Heart right ventricle (tissue), 16 donors: ENCODE measurements around the gene RPL26. TPM values are rescaled to one million over a fixed set of nuclear protein-coding genes. Genes with fewer than 3 reads are reported as not detected.

Experiments used
- ATAC-seq, 8 donors: fragments of 200-7000 bp; cut with Tn5 transposase; one replicate each; pipeline ENCODE4 v1.9.1; 2020; ENCODE audit warnings: mild to moderate bottlenecking in 8 of 8, moderate library complexity in 8 of 8, moderate number of reproducible peaks in 1 of 8
- DNase-seq, 2 donors: peaks; one replicate each; pipeline ENCODE4 v3.0.0-alpha.2; 2020
- H3K27ac ChIP-seq, 10 donors: fragments of 200-600 bp; sonication (generic) in 2 of 10; one replicate each; pipeline versions ENCODE4 v1.5.0 to v1.8.0; 2020 to 2022; ENCODE audit warnings: mild to moderate bottlenecking in 3 of 10
- H3K27me3 ChIP-seq, 7 donors: fragments of 200-600 bp; one replicate each; pipeline ENCODE4 v1.8.0; 2021 to 2022; ENCODE audit warnings: mild to moderate bottlenecking in 2 of 7
- H3K36me3 ChIP-seq, 9 donors: fragments of 200-600 bp; sonication (generic) in 1 of 9; one replicate each; pipeline versions ENCODE4 v1.5.0 to v1.8.0; 2020 to 2022; ENCODE audit warnings: mild to moderate bottlenecking in 2 of 9
- H3K4me1 ChIP-seq, 9 donors: fragments of 200-600 bp; sonication (generic) in 1 of 9; one replicate each; pipeline versions ENCODE4 v1.5.0 to v1.8.0; 2020 to 2022; ENCODE audit warnings: mild to moderate bottlenecking in 4 of 9
- H3K4me3 ChIP-seq, 10 donors: fragments of 200-600 bp; sonication (generic) in 2 of 10; one replicate each; pipeline versions ENCODE4 v1.5.0 to v1.8.0; 2020 to 2022; ENCODE audit warnings: mild to moderate bottlenecking in 7 of 10, moderate library complexity in 2 of 10
- H3K9me3 ChIP-seq, 11 donors: fragments of 200-600 bp in 10 of 11; sonication (generic) in 2 of 11; one replicate each; pipeline versions ENCODE4 v1.5.0 to v1.8.0; 2013 to 2022; ENCODE audit warnings: mild to moderate bottlenecking in 2 of 11, control low read depth in 1 of 11, moderate library complexity in 1 of 11
- CTCF ChIP-seq, 9 donors: fragments of 200-600 bp; sonication (generic) in 2 of 9; IDR thresholded peaks; one replicate each; pipeline versions ENCODE4 v1.5.0 to v1.8.0; 2021 to 2022; ENCODE audit warnings: antibody characterized with exemption in 9 of 9, mild to moderate bottlenecking in 5 of 9, moderate library complexity in 1 of 9
- WGBS, 2 donors: extraction: QIAGEN DNeasy Blood & Tissue Kit; methylation state at CpG; one replicate each; pipeline ENCODE4 v1.1.7; 2013; ENCODE audit warnings: inconsistent platforms in 1 of 2; 5-methylcytosine and 5-hydroxymethylcytosine counted together
- intact Hi-C, 10 donors: fragments of 100-400 bp; cut with DNase I; formaldehyde crosslinking; loops; one replicate each; pipeline versions ENCODE4 v1.11.1 to v1.14.2; 2022
- long read RNA-seq, 3 donors: library from polyadenylated mRNA; unstranded; transcript quantifications; one replicate each; pipeline ENCODE4 v2.0.0, GENCODE V29; 2020 to 2021
- polyA plus RNA-seq, 2 donors: library from polyadenylated mRNA; stranded (reverse); fragments of 200-250 nt; gene quantifications; one replicate each; pipeline ENCODE4 v1.2.3, GENCODE V29; 2013
- total RNA-seq, 10 donors: library from RNA; stranded (reverse); fragmentation: NEBNext Ultra II Directional in 3 of 10; extraction: Animal tissue kit (Norgen Biotek cat#: 25700) in 3 of 10; gene quantifications; one replicate each; pipeline versions ENCODE4 v1.2.1 to v1.2.4, GENCODE V29; 2021 to 2023
- donor health status: Arrhythmogenic right ventricular cardiomyopathy.
- donor health status: ischemic (EF 13 %, LVEDD 7.1; RV severe dilation, severe dysfunction).
- donor health status: healthy with polysubstance abuse.
- donor health status: DM: no; HTN: yes; CAD: no.
- donor health status: DM: no; HTN: no; CAD: no.
- donor health status: ischemic (EF 25% LVEDD 6.9; RV normal size, moderate dysfunction).
- donor health status: ischemic (EF 25% LVEDD 5.7; RV mildly dilated, moderate dysfunction).
- donor health status: healthy.
- donor health status: DM: yes; HTN: yes; CAD: no.
- donor health status: Ischemic cardiomyopathy.
- donor health status: ischemic (EF 35%, LVEDD 5.7; RV mildly dilated, moderate dysfunction).
- donor health status: nonischemic (EF 11% LVEDD 7.7; RV severe dilation, severe dysfunction).
- donor health status: DM: yes; HTN: yes; CAD: no.
- donor health status: PGD.
- donor health status: ischemic (EF 29% LVEDD 5.4; RV normal size, mild dysfunction).
- donor health status: nonischemic (EF 23%, LVEDD 6.1; RV moderate dilation, normal function).

RPL26 gene
- total RNA-seq (1,000 to 10,000 TPM; 1,004 to 1,398 (median 1,028) TPM), polyA plus RNA-seq (1,000 to 10,000 TPM in 1 of 2 donors, 100 to 1,000 TPM in 1; 890 to 4,129 TPM)
- long read RNA-seq, donor 1, transcript RPL26-202 (2 exons, 456 nt), result minor isoform, 7 of 265 reads
- long read RNA-seq, donor 1, transcript RPL26-214 (4 exons, 528 nt), result major isoform, 238 of 265 reads
- long read RNA-seq, donor 1, partial matches to known transcripts, result 5 of 265 reads
- long read RNA-seq, donor 1, other reads (novel, unspliced or antisense), result 11 of 265 reads
- long read RNA-seq, donor 2, transcript RPL26-214 (4 exons, 528 nt), result major isoform, 270 of 309 reads
- long read RNA-seq, donor 2, partial matches to known transcripts, result 9 of 309 reads
- long read RNA-seq, donor 2, other reads (novel, unspliced or antisense), result 23 of 309 reads
- long read RNA-seq, donor 3, transcript RPL26-214 (4 exons, 528 nt), result major isoform, 47 of 51 reads
- long read RNA-seq, donor 3, partial matches to known transcripts, result 1 of 51 reads
- long read RNA-seq, donor 3, other reads (novel, unspliced or antisense), result 0 of 51 reads

- H3K36me3 ChIP-seq, result peaks cover 0 to 38% (median 33%) of the 10 kb centered on the region in 9 donors
- intact Hi-C loops, result loop anchor here in 4 of 10 donors (2.0 to 10.0 kb wide), 4 partner anchors 52 to 136 kb away; partner anchors contain the start of genes ARHGEF15 (in 1 of the 4), CTC1 (in 1 of the 4), NDEL1 (in 1 of the 4) and PFAS (in 1 of the 4)
Observed at GRCh38 chr17:8383143-8383822, at the start of gene RPL26. RPL26 (minus strand) TSS chr17:8383193; CDS start chr17:8382310, 883 bp downstream.

GRCh38 chr17:8430966-8431365 lies 48.0 kb upstream of the RPL26 start:
- H3K36me3 ChIP-seq, result no peaks in the 10 kb centered on the region
- peak overlapping the region in 8 of 10 donors; percentile 13 to 72 (median 58) for H3K27ac ChIP-seq
- whole genome bisulfite sequencing, 2 donors, result 40 to 59% methylated on average over 7 of the region's 7 CpGs
- H3K27me3 ChIP-seq, result no peaks in the 10 kb centered on the region
- DNase-seq (peak; percentile 56), ATAC-seq (peak in 4 of 8 donors; percentile 7 to 34 (median 22))
- H3K9me3 ChIP-seq, result no peaks in the 10 kb centered on the region
- peaks cover 0 to 19% (median 8%) of the 10 kb centered on the region in 9 donors for H3K4me1 ChIP-seq
- peak in 2 of 9 donors; percentile 14 to 23 for TF ChIP-seq CTCF (IDR thresholded peaks at IDR 0.05)
- intact Hi-C loops, result loop anchor here in 2 of 10 donors (2.0 to 10.0 kb wide), 2 partner anchors 38 to 46 kb away; partner anchors contain the start of gene RPL26 (in 1 of the 2)
- H3K4me3 ChIP-seq, result no peak overlapping the region

More at GRCh38 chr17:8383143-8383822, at the start of gene RPL26:
- ATAC-seq, result peak; percentile 91 to 97 (median 94)
- peak within 1 kb of the TSS; percentile 64 to 87 (median 77) for H3K4me3 ChIP-seq
- 0% methylated on average over 54 to 55 of the region's 55 CpGs for WGBS, 2 donors
- peak; percentile 92 to 98 for DNase-seq
- no peaks in the 10 kb centered on the region for H3K9me3 ChIP-seq
- peak within 1 kb of the TSS; percentile 46 to 90 (median 86) for H3K27ac ChIP-seq
- H3K4me1 ChIP-seq, result peaks cover 6 to 47% (median 31%) of the 10 kb centered on the region in 9 donors
- peak; percentile 95 to 100 (median 99) for TF ChIP-seq CTCF (IDR thresholded peaks at IDR 0.05)
- no peaks in the 10 kb centered on the region for H3K27me3 ChIP-seq

- 98 to 100% methylated on average over 3 of the region's 3 CpGs for WGBS, 2 donors
- H3K4me1 ChIP-seq, result peaks cover 0 to 22% (median 8%) of the 10 kb centered on the region in 9 donors
- intact Hi-C loops, result no loop called here
- DNase-seq (no peak), ATAC-seq (no peak)
- H3K27ac ChIP-seq, result no peak overlapping the region
- H3K9me3 ChIP-seq, result peaks cover 0 to 4% (median 0%) of the 10 kb centered on the region in 11 donors
- H3K27me3 ChIP-seq, result no peaks in the 10 kb centered on the region
- H3K4me3 ChIP-seq, result no peak overlapping the region
- H3K36me3 ChIP-seq, result no peaks in the 10 kb centered on the region
- no peak for TF ChIP-seq CTCF (IDR thresholded peaks at IDR 0.05)
Observed at GRCh38 chr17:8426802-8427201, 43.8 kb upstream of the RPL26 start.
